ENCODE results near the gene PHTF1. TPM values are rescaled to one million over a fixed set of nuclear protein-coding genes. Genes with fewer than 3 reads are reported as not detected.

PHTF1 gene
- polyA plus RNA-seq, 1 donor from 2014 or later: 46.1 TPM

DNA sequence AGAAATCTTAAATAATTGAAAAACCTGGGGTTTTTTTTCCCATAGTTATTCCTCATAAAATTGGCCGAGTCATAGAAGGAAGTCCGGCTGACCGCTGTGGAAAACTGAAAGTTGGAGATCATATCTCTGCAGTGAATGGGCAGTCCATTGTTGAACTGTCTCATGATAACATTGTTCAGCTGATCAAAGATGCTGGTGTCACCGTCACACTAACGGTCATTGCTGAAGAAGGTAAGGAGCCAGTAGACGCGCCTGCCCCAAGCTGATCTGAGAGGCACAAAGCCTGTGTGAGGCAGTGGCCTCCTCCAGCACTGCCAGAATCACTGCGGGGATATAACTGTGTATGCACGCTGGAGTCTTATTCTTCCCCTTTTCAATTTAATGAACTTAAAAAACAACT is 100.3 kb downstream of the PHTF1 start:
- no peaks in the 10 kb centered on the region for H3K36me3 ChIP-seq (ENCODE audit: insufficient read depth, low read length)
- H3K9ac ChIP-seq (ENCODE audit: low read length): no peak overlapping the region
- H3K27me3 ChIP-seq (ENCODE audit: insufficient read depth, low read depth, low read length): no peaks in the 10 kb centered on the region
- no peaks in the 10 kb centered on the region for H3K9me2 ChIP-seq (ENCODE audit: insufficient read depth, low read length)
- H4K20me1 ChIP-seq (ENCODE audit: insufficient read depth): no peaks in the 10 kb centered on the region
- no peaks in the 10 kb centered on the region for H3K9me3 ChIP-seq (ENCODE audit: low read length)
- no peak overlapping the region for H3K4me2 ChIP-seq (ENCODE audit: low read length)
- H3K27ac ChIP-seq (ENCODE audit: low read length): no peak overlapping the region
- no peaks in the 10 kb centered on the region for H3F3A ChIP-seq (ENCODE audit: insufficient read depth, low read length, poor library complexity, severe bottlenecking)
- no peak overlapping the region for H3K4me3 ChIP-seq (ENCODE audit: low read length)
- TF ChIP-seq EZH2 (IDR thresholded peaks at IDR 0.05; ENCODE audit: borderline replicate concordance, insufficient read depth, low read length, poor library complexity, severe bottlenecking) (no peak), SMC3 (conservative IDR thresholded peaks at IDR 0.05; ENCODE audit: poor library complexity) (no peak), TAF1 (IDR thresholded peaks at IDR 0.05; ENCODE audit: low read depth) (no peak), EP300 (conservative IDR thresholded peaks at IDR 0.05; ENCODE audit: poor library complexity, severe bottlenecking) (no peak), MXI1 (conservative IDR thresholded peaks at IDR 0.05; ENCODE audit: poor library complexity, severe bottlenecking) (no peak), POLR2AphosphoS5 (IDR thresholded peaks at IDR 0.05) (no peak), RAD21 (conservative IDR thresholded peaks at IDR 0.05) (no peak)
- TF ChIP-seq, protein P1, sequence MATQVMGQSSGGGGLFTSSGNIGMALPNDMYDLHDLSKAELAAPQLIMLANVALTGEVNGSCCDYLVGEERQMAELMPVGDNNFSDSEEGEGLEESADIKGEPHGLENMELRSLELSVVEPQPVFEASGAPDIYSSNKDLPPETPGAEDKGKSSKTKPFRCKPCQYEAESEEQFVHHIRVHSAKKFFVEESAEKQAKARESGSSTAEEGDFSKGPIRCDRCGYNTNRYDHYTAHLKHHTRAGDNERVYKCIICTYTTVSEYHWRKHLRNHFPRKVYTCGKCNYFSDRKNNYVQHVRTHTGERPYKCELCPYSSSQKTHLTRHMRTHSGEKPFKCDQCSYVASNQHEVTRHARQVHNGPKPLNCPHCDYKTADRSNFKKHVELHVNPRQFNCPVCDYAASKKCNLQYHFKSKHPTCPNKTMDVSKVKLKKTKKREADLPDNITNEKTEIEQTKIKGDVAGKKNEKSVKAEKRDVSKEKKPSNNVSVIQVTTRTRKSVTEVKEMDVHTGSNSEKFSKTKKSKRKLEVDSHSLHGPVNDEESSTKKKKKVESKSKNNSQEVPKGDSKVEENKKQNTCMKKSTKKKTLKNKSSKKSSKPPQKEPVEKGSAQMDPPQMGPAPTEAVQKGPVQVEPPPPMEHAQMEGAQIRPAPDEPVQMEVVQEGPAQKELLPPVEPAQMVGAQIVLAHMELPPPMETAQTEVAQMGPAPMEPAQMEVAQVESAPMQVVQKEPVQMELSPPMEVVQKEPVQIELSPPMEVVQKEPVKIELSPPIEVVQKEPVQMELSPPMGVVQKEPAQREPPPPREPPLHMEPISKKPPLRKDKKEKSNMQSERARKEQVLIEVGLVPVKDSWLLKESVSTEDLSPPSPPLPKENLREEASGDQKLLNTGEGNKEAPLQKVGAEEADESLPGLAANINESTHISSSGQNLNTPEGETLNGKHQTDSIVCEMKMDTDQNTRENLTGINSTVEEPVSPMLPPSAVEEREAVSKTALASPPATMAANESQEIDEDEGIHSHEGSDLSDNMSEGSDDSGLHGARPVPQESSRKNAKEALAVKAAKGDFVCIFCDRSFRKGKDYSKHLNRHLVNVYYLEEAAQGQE (IDR thresholded peaks at IDR 0.05; ENCODE audit: borderline replicate concordance): no peak
- TF ChIP-seq, protein P2, sequence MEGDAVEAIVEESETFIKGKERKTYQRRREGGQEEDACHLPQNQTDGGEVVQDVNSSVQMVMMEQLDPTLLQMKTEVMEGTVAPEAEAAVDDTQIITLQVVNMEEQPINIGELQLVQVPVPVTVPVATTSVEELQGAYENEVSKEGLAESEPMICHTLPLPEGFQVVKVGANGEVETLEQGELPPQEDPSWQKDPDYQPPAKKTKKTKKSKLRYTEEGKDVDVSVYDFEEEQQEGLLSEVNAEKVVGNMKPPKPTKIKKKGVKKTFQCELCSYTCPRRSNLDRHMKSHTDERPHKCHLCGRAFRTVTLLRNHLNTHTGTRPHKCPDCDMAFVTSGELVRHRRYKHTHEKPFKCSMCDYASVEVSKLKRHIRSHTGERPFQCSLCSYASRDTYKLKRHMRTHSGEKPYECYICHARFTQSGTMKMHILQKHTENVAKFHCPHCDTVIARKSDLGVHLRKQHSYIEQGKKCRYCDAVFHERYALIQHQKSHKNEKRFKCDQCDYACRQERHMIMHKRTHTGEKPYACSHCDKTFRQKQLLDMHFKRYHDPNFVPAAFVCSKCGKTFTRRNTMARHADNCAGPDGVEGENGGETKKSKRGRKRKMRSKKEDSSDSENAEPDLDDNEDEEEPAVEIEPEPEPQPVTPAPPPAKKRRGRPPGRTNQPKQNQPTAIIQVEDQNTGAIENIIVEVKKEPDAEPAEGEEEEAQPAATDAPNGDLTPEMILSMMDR (IDR thresholded peaks at IDR 0.05; ENCODE audit: poor library complexity, severe bottlenecking): no peak
- H3K79me2 ChIP-seq (replicated peaks; ENCODE audit: insufficient read depth, low read length): no peaks in the 10 kb centered on the region
- no peak overlapping the region for H2AFZ ChIP-seq (ENCODE audit: low read depth, low read length)

DNA sequence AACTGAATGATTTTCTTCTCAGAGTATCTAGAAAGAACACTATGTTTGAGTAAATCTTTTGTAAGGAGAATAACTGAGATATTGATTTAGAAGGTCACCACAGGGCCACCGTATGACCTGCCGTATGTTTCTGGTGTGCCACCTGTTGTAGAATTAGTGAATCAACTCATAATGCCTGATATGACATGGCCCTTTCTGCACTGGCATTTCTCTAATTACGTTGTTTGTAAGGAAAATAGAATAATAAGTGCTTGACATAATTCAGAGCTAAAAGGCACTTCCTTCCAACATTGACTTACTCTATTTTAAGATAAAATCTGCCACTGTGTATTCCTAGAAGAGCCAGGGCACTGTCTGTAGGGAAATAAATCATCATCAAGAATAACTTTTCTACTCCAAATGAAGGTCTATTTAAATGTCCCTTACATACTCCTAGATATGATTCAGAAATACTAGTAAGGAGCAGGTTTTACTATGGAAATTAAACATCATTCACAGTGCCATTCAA is 101.7 kb downstream of the PHTF1 start:
- Histone ChIP-seq H3K9me2 (ENCODE audit: insufficient read depth, low read length) (no peaks in the 10 kb centered on the region), H3K9ac (ENCODE audit: low read length) (no peak overlapping the region), H3K79me2 (replicated peaks; ENCODE audit: insufficient read depth, low read length) (no peaks in the 10 kb centered on the region), H4K20me1 (ENCODE audit: insufficient read depth) (no peaks in the 10 kb centered on the region), H3F3A (ENCODE audit: insufficient read depth, low read length, poor library complexity, severe bottlenecking) (no peaks in the 10 kb centered on the region), H3K36me3 (ENCODE audit: insufficient read depth, low read length) (no peaks in the 10 kb centered on the region), H2AFZ (ENCODE audit: low read depth, low read length) (no peak overlapping the region), H3K4me2 (ENCODE audit: low read length) (no peak overlapping the region), H3K27ac (ENCODE audit: low read length) (no peak overlapping the region), H3K4me3 (ENCODE audit: low read length) (no peak overlapping the region), H3K9me3 (ENCODE audit: low read length) (no peaks in the 10 kb centered on the region), H3K27me3 (ENCODE audit: insufficient read depth, low read depth, low read length) (no peaks in the 10 kb centered on the region)
- TF ChIP-seq, protein P2 (IDR thresholded peaks at IDR 0.05; ENCODE audit: poor library complexity, severe bottlenecking): no peak
- TF ChIP-seq EP300 (conservative IDR thresholded peaks at IDR 0.05; ENCODE audit: poor library complexity, severe bottlenecking) (no peak), SMC3 (conservative IDR thresholded peaks at IDR 0.05; ENCODE audit: poor library complexity) (no peak), TAF1 (IDR thresholded peaks at IDR 0.05; ENCODE audit: low read depth) (no peak), EZH2 (IDR thresholded peaks at IDR 0.05; ENCODE audit: borderline replicate concordance, insufficient read depth, low read length, poor library complexity, severe bottlenecking) (no peak), POLR2AphosphoS5 (IDR thresholded peaks at IDR 0.05) (no peak), MXI1 (conservative IDR thresholded peaks at IDR 0.05; ENCODE audit: poor library complexity, severe bottlenecking) (no peak), RAD21 (conservative IDR thresholded peaks at IDR 0.05) (no peak)
- TF ChIP-seq, protein P1 (IDR thresholded peaks at IDR 0.05; ENCODE audit: borderline replicate concordance): no peak

All from neural cell (in vitro differentiated cells).